SKM-1 treated with dmso at 0.1 percent for 144 hours (cell line): ENCODE data around the gene NFIC.
"Not testable (repeated sequence)": the region's sequence is repeated elsewhere in the genome, so short reads cannot be mapped to it uniquely, and the experiment has no call there.

Experiments
- DNase-seq: peaks from one replicate; lab custom pipeline; 2025; ENCODE audit not compliant: unreplicated experiment; lab: John Stamatoyannopoulos, UW

NFIC gene

DNA sequence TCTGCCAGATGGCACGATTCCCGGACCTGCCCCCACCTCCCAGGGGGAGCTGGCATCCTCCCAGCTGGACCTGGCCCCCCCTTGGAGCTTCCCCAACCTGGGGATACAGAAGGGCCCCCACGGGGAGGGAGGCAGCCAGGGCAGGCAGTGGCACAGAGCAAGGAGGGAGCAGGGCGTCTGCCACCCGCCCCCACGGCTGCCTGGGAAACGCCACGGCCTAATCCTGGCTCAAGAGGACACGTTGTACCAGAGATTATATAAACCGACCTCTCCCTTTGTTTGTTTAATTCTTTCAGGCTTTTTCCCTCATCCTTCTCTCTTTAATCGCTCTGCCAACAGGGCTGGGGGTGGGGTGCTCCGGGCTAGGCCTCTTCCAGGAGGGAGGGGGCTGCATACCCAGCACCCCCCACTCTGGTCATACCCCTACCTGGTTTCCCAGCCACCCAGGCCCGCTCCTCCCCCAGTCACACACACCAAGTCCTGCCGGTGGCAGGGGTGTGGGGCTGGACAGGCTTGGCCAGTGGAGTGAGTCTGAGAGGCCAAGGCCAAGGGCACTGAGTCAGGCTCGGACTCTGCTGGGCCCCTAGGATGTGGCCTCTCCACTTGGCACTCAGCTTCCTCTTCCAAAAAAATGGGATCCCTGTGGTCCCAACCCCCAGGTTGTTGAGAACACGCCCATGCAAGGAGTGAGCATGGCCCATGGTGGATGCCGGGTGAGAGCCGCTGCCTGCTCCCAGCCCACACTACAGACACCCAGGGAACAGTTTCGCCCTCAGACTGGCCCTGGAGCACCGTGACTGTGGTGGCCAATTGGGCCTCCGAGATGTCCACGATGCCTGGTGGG lies 29.5 kb upstream of the NFIC start:
- DNase-seq = no peak

DNA sequence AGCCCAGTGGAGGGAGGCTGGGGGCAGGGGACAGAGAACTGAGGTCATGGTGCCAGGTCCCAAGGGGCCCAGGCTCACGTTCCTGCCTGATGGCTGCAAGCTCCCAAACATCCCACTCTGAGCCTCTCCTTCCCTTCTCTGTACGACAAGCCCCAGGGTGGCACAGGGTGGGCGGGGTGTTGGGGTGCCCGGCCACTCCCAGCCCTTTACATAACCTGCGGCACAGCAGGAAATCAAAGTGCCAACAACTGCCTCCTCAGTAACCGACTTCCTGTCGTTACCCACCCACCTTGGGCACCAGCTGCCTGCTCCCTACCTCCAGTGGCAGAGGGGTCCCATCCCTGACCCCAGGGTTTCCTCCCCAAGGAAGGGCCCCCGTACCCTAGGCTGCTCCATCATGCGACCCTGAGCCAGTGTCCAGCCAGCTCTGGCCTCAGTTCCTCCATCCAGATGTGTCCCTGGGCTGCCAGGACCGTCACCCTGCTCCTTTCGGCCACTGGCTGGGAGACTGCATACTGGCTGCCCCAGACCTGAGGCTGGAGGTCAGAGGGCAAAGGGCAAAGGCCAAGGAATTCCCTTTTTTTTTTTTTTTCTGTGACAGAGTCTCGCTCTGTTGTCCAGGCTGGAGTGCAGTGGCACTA lies 27.7 kb upstream of the NFIC start:
- no peak for DNase-seq

GRCh38 chr19:3340340-3340739 lies 26.0 kb upstream of the NFIC start:
- DNase-seq = no peak

GRCh38 chr19:3342246-3342645 lies 24.1 kb upstream of the NFIC start:
- no peak for DNase-seq

DNA sequence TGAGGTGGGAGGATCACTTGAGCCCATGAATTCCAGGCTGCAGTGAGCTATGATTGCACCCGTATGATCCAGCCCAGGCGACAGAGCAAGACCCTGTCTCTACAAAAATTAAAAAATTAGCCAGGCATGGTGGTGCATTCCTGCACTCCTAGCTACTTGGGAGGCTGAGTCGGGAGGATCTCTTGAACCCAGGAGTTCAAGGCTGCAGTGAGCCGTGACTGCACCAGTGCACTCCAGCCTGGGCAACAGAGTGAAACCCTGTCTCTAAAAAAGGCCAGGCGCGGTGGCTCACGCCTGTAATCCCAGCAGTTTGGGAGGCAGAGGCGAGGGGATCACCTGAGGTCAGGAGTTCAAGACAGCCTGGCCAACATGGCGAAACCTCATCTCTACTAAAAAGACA lies 23.4 kb upstream of the NFIC start:
- DNase-seq = not testable (repeated sequence)

DNA sequence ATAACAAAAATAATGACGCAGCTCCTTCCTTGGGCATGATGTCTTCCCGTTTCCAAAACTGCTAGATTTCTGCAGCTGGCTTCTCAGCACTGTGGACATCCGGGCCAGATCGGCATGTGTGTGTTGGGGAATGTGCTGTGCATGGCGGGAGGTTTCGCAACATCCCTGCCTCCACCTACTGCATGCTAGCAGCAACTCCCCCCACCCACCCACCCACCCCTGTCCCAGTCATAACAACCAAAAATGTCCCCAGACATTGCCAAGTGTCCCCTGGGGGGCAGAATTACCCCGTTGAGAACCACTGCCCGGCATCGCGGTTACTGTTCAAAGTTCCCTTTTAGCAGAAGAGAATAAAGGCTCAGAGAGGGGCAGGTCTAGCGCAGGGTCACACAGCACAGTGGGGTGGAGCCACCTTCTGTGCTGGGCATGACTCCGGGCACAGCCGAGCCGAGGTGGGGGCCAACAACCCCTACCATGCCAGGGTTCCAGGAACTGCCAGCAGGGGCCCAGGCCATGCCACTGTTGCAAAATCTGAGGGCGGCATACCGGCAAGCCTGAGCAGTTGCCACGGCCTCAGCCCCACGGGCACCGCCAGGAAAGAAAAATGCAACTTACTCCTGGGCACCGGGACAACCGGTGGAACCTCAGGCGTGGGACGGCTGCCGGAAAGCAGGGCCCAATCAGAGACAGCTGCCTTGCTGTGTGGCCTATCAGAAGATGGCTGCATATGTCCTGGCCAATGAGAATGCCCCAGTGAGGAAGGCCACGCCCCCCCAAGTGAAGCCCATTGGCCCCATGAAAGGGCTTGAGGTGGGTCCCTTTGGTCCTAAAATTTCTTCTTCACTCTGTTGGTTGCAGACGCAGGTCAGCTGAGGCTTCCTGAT lies 22.5 kb upstream of the NFIC start:
- DNase-seq = peak; percentile 82

DNA sequence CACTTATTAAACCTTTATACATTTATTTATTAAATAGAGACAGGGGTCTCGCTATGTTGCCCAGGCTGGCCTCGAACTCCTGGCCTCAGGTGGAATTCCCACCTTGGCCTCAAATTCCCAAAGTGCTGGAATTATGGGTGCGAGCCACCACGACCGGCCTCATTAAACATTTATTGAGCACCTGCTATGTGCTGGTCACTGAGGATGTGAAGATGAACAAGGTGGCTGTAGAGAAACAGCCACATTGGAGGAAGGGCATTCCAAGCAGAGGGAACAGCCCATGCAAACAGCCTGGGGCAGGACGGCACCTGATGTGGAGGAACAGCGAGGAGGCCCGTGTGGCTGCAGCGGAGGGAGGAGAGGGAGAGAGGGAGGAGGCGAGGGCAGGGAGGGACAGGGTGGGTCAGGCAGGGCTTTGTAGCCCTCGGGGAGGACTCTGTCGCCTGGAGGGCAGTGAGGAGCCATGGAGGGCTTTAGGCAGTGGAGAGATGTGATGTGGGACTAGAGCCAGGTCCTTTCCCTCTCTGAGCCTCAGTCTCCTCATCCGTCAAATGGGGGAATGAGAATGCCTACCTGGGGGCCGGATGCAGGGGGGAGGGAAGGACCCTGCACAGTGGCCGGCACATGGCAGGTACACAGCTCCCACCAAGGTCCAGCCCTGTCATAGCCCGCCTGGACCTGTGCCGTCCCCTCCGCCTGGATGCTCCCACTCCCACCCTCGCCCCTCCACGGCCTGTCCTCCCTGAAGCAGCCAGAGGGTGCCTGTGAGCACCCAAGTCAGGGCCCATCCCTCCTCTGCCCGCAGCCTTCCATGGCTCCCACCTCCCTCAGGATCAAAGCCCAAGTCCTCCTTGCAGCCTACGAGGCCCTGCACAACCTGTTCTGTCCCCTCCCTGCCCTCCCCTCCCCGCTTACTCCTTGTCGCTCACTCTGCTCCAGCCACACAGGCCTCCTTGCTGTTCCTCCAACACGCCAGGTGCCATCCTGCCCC lies 21.5 kb upstream of the NFIC start:
- no peak for DNase-seq

GRCh38 chr19:3345850-3346460 lies 20.4 kb upstream of the NFIC start:
- no peak for DNase-seq

DNA sequence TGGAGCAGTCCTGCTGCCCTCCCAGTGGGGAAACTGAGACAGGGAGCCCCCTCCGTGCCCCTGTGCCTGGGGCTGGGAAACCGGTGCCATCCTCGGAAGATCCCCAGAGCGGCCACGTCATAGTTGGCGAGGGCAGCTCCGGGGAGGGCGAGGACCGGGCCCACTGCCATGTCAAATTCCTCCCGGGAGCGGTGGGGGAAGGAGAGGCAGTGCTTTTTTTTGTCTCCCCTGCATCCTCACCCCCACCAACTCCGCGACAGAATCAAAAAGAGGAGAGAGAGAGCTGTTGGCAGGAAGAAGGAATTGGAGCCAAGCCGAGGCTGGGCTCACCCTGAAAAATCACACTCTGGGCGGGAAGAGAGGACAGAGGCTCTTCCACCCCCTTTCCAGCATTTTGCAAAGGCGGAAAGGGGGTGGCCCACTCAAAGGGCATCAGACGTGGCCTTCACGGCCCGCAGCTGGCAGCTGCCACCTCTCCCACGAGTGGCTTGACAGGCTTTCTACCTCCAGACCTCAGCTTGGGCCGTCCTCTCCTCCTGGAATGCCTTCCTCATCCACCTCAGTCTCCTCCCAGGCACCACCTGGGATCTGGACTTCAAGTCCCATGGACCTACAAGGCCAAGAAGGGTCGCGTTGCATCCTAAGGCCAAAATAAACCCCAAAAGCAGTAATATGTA lies 19.6 kb upstream of the NFIC start:
- no peak for DNase-seq

DNA sequence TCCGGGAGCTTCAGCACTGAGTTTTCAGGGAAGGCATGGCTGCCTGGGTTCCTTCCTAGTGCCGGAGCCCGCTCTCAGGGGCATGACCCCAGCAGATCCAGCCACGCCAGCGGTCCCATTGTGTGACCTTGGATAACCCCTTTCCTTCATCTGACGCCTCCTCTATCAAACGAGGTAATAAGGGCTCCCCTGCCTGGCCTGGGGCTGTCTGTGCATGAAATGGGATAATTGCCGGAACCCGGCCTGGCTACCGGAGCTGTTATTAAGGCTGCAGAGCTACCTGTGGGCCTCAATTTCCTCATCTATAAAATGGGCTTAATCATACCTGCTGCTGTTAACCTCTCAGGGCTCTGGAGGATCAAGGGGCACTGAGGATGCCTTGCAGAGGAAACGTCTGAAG lies 18.3 kb upstream of the NFIC start:
- DNase-seq = no peak

- not testable (repeated sequence) for DNase-seq
These were observed 17.9 kb upstream of the NFIC start for GRCh38 chr19:3348469-3348868.

DNA sequence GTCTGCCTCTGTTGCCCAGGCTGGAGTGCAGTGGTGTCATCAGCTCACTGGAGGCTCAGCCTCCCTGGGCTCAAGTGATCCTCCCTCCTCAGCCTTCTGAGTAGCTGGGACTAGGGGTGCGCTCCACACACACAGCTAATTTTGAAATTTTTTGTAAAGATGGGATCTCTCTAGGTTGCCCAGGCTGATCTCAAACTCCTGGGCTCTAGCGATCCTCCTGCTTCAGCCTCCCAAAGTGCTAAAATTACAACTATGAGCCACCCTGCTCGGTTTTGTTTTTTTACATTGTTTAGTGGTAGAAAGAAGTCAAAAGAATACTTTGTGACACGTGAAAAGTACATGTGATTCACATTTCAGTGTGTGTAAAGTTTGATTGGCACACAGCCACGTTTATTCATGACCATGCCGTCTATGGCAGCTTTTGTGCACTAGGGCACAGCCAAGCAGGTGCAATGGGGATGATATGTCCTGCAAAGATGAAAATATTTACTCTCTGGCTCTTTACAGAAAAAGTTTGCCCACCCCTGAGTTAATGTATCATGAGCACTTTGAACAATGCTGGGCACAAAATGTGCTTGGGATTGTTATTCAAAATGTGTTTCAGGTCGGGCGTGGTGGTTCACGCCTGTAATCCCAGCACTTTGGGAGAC lies 16.2 kb upstream of the NFIC start:
- DNase-seq = no peak

DNA sequence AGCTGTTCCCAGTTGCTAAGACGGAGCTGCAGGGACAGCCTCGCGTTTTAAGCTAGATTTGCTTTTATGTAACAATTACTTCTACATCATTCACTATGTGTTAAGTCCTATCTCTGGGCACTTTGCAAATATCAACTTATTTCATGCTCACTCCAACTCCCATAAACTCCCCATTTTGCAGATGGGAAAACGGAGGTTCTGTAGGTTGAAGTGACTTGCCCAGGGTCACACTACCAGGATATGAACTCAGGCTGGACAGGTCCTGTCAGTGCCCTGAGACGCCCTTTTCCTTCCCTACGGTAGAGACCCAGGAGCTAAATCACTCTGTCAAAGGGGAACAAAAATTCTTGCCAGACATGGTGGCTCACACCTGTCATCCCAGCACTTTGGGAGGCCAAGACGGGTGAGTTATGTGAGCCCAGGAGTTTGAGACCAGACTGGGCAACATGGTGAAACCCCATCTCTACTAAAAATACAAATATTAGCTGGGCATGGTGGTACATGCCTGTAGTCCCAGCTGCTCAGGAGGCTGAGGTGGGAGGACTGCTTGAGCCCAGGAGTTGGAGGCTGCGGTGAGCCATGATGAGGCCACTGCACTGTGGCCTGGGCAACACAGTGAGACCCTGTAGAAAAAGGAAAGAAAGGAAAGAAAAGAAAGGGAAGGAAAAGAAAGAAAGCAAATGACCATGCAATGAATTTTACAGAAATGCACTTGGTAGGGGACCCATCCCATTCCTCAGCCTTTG lies 14.5 kb upstream of the NFIC start:
- DNase-seq = no peak

DNA sequence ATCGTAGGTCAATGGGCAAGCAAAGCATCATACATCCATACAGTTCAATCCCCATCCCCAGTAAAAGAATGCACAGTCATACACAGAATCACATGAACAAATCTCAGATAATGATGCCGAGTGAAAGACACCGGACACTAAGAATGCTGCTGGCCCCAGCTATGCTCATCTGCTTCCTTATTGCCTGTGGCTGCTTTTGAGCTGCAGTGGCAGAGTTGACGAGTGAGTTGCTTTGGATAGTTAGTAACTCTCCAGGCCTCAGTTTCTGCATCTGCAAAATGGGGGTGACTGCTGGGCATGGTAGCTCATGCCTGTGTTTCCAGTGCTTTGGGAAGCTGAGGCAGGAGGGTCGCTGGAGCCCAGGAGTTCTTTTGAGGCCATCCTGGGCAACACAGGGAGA lies 12.9 kb upstream of the NFIC start:
- no peak for DNase-seq

DNA sequence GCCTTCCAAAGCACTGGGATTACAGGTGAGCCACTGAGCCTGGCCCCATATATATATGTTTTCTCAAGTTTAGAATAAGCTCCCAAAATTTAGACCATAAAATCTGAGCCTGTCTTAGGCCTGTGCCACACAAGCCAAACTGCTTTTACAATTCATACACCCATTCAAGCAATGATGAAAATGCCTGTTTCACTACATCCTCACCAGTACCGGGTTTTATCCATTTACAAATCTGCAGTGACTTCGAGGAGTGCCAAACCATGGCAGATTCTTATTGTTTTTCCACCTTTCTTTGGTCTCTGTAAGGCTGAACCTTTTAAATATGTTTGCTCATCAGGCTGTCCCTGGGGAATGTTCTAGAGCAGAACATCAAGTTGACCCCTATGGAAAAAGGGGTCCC lies 9.6 kb upstream of the NFIC start:
- no peak for DNase-seq

DNA sequence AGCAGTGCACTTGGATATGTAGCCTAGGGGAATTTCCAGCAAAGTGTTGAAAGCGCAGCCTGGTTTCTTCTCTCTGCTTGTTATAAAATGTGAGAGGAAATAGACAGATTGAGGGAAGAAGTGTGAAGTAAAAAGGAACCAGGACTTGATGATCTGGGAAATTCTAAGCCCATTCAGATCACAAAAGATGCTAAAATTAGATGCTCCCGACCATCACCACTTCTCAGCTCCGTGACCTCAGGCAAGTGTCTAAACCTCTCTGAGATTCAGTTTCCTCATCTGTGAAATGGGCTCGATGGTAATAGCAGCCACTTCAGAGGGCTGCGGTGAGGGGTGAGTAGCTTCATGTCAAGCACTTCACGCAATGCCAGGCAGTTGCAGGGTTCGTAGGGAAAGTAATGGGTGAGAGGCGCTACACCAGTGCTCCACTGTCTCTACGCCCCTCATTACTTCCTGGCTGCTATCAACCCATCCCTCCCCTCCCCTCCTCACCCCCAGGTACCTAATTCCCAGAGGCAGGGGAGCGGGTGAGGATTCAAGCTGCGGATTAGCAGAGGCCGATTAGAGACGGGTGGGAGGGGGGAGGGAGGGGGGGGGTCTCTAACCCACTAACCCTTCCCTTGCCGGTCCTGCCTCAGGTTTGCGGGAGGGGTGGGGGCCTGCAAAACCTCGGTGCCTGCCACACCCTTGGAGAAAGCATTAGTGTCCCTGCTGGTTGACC lies 9.0 kb upstream of the NFIC start:
- no peak for DNase-seq

GRCh38 chr19:3357992-3358688 lies 8.2 kb upstream of the NFIC start:
- DNase-seq = no peak
